ENCODE results near the gene TLR10. TPM values are rescaled to one million over a fixed set of nuclear protein-coding genes. Genes with fewer than 3 reads are reported as not detected.

TLR10 gene
- total and polyA plus RNA-seq, 9 of the 15 experiments (the other 6 are each of a cell fraction or from before 2014, with no cell fraction given) = 0.03 to 0.05 TPM; not detected in 7

DNA sequence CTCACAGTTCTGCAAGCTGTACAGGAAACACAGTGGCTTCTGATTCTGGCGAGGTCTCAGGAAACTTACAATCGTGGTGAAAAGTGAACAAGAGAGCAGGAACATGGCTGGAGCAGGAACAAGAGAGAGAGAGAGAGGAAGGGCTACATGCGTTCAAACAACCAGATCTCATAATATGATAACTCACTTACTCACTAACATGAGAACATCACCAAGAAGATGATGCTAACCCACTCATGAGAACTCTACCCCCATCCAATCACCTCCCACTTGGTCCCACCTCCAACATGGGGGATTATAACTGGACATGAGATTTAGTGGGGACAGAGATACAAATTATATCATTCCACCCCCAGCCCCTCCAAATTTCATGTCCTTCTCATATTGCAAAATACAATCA lies 31.6 kb upstream of the TLR10 start (continued):
- TF ChIP-seq, protein P1, sequence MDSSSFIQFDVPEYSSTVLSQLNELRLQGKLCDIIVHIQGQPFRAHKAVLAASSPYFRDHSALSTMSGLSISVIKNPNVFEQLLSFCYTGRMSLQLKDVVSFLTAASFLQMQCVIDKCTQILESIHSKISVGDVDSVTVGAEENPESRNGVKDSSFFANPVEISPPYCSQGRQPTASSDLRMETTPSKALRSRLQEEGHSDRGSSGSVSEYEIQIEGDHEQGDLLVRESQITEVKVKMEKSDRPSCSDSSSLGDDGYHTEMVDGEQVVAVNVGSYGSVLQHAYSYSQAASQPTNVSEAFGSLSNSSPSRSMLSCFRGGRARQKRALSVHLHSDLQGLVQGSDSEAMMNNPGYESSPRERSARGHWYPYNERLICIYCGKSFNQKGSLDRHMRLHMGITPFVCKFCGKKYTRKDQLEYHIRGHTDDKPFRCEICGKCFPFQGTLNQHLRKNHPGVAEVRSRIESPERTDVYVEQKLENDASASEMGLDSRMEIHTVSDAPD (CRISPR knock-in tag; IDR thresholded peaks at IDR 0.05) = no peak
- no peak for TF ChIP-seq ZBTB1 (CRISPR knock-in tag; IDR thresholded peaks at IDR 0.05; ENCODE audit: borderline replicate concordance, low read depth)
- no peak for TF ChIP-seq SMARCB1 (IDR thresholded peaks at IDR 0.05; ENCODE audit: insufficient read length, low read depth)
- no peak for TF ChIP-seq KDM2B (CRISPR knock-in tag; IDR thresholded peaks at IDR 0.05)
- no peak for TF ChIP-seq YY1 (IDR thresholded peaks at IDR 0.05; ENCODE audit: borderline replicate concordance in 1 of 3, control insufficient read depth in 1 of 3, extremely low read depth in 1 of 3, insufficient read depth in 3 of 3, insufficient read length in 1 of 3, insufficient replicate concordance in 2 of 3, low read depth in 1 of 3, low read length in 2 of 3)
- TF ChIP-seq SLC30A9 (CRISPR knock-in tag; IDR thresholded peaks at IDR 0.05) = no peak
- TF ChIP-seq, protein P2, sequence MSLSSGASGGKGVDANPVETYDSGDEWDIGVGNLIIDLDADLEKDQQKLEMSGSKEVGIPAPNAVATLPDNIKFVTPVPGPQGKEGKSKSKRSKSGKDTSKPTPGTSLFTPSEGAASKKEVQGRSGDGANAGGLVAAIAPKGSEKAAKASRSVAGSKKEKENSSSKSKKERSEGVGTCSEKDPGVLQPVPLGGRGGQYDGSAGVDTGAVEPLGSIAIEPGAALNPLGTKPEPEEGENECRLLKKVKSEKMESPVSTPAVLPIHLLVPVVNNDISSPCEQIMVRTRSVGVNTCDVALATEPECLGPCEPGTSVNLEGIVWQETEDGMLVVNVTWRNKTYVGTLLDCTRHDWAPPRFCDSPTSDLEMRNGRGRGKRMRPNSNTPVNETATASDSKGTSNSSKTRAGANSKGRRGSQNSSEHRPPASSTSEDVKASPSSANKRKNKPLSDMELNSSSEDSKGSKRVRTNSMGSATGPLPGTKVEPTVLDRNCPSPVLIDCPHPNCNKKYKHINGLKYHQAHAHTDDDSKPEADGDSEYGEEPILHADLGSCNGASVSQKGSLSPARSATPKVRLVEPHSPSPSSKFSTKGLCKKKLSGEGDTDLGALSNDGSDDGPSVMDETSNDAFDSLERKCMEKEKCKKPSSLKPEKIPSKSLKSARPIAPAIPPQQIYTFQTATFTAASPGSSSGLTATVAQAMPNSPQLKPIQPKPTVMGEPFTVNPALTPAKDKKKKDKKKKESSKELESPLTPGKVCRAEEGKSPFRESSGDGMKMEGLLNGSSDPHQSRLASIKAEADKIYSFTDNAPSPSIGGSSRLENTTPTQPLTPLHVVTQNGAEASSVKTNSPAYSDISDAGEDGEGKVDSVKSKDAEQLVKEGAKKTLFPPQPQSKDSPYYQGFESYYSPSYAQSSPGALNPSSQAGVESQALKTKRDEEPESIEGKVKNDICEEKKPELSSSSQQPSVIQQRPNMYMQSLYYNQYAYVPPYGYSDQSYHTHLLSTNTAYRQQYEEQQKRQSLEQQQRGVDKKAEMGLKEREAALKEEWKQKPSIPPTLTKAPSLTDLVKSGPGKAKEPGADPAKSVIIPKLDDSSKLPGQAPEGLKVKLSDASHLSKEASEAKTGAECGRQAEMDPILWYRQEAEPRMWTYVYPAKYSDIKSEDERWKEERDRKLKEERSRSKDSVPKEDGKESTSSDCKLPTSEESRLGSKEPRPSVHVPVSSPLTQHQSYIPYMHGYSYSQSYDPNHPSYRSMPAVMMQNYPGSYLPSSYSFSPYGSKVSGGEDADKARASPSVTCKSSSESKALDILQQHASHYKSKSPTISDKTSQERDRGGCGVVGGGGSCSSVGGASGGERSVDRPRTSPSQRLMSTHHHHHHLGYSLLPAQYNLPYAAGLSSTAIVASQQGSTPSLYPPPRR (CRISPR knock-in tag; IDR thresholded peaks at IDR 0.05; ENCODE audit: borderline replicate concordance) = no peak
- TF ChIP-seq RUNX1 (IDR thresholded peaks at IDR 0.05; ENCODE audit: low read depth) = no peak
- TF ChIP-seq, protein P3, sequence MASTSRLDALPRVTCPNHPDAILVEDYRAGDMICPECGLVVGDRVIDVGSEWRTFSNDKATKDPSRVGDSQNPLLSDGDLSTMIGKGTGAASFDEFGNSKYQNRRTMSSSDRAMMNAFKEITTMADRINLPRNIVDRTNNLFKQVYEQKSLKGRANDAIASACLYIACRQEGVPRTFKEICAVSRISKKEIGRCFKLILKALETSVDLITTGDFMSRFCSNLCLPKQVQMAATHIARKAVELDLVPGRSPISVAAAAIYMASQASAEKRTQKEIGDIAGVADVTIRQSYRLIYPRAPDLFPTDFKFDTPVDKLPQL (IDR thresholded peaks at IDR 0.05; ENCODE audit: extremely low read depth, insufficient read length) = no peak
- TF ChIP-seq, protein P4, sequence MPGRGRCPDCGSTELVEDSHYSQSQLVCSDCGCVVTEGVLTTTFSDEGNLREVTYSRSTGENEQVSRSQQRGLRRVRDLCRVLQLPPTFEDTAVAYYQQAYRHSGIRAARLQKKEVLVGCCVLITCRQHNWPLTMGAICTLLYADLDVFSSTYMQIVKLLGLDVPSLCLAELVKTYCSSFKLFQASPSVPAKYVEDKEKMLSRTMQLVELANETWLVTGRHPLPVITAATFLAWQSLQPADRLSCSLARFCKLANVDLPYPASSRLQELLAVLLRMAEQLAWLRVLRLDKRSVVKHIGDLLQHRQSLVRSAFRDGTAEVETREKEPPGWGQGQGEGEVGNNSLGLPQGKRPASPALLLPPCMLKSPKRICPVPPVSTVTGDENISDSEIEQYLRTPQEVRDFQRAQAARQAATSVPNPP (IDR thresholded peaks at IDR 0.05; ENCODE audit: borderline replicate concordance, insufficient read depth, insufficient read length) = no peak
- no peak for TF ChIP-seq MTF1 (CRISPR knock-in tag; IDR thresholded peaks at IDR 0.05; ENCODE audit: borderline replicate concordance)
- TF ChIP-seq DIDO1 (tag; IDR thresholded peaks at IDR 0.05; ENCODE audit: low read depth) = no peak

Data from K562 (cell line).